Osteocyte (in vitro differentiated cells): ENCODE data around the gene C21orf58. TPM values are rescaled to one million over a fixed set of nuclear protein-coding genes. Genes with fewer than 3 reads are reported as not detected.

Source experiments
- DNase-seq: peaks from one replicate; pipeline ENCODE4 v3.0.0; 2021; ENCODE audit warnings: mixed read lengths; ENCODE audit not compliant: unreplicated experiment; ENCODE audit errors: extremely low spot score
- H3K27ac Mint-ChIP-seq: one replicate; pipeline ENCODE4 v1.8.0; 2021; ENCODE audit warnings: mild to moderate bottlenecking, mixed read lengths; ENCODE audit not compliant: unreplicated experiment
- H3K27me3 Mint-ChIP-seq: one replicate; pipeline ENCODE4 v1.8.0; 2021; ENCODE audit warnings: mixed read lengths; ENCODE audit not compliant: unreplicated experiment
- H3K36me3 Mint-ChIP-seq: one replicate; pipeline ENCODE4 v1.8.0; 2021; ENCODE audit warnings: mixed read lengths; ENCODE audit not compliant: unreplicated experiment
- H3K4me1 Mint-ChIP-seq: one replicate; pipeline ENCODE4 v1.8.0; 2021; ENCODE audit warnings: mixed read lengths; ENCODE audit not compliant: unreplicated experiment
- H3K4me3 Mint-ChIP-seq: one replicate; pipeline ENCODE4 v1.8.0; 2021; ENCODE audit warnings: mild to moderate bottlenecking, moderate library complexity, mixed read lengths; ENCODE audit not compliant: unreplicated experiment
- H3K9me3 Mint-ChIP-seq: one replicate; pipeline ENCODE4 v1.8.0; 2021; ENCODE audit warnings: mixed read lengths; ENCODE audit not compliant: unreplicated experiment
- total RNA-seq: library from RNA; stranded (reverse); gene quantifications from 2 replicates; pipeline ENCODE4 v1.2.1, GENCODE V29; 2021
- TF ChIP-seq, protein P1 (sequence below): fragments of 200-600 bp; sonication (generic); IDR thresholded peaks from 2 replicates; pipeline ENCODE4 v1.5.0; 2021; ENCODE audit warnings: antibody characterized with exemption, mild to moderate bottlenecking, moderate library complexity

The C21orf58 gene
- total RNA-seq, 1 donor from 2014 or later = 9.1 TPM

DNA sequence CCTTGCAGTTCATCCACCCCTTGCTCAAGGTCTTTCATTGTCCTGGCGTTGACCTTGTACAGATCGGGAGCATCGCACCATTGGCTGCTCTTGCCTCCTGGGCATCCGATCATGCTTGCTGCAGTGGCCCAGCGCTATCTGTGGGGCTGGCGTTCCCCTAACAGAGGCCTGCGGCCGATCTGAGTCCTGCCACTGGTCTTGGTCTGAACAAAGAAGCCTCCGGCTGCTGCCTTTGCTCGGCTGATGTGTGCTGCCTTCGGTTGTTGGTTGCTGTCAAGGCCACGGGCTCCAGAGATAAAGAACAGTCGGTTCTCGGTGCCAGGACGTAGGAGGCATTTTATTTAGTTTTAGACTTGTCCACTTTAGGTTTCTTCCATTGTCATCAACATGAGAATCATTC lies 39.3 kb upstream of the C21orf58 start:
- H3K4me1 Mint-ChIP-seq = no peaks in the 10 kb centered on the region
- H3K27ac Mint-ChIP-seq = no peak overlapping the region
- no peak for DNase-seq

GRCh38 chr21:46361935-46362334 lies 38.3 kb upstream of the C21orf58 start:
- peaks cover 48% of the 10 kb centered on the region for H3K36me3 Mint-ChIP-seq
- no peak for DNase-seq
- TF ChIP-seq, protein P1, sequence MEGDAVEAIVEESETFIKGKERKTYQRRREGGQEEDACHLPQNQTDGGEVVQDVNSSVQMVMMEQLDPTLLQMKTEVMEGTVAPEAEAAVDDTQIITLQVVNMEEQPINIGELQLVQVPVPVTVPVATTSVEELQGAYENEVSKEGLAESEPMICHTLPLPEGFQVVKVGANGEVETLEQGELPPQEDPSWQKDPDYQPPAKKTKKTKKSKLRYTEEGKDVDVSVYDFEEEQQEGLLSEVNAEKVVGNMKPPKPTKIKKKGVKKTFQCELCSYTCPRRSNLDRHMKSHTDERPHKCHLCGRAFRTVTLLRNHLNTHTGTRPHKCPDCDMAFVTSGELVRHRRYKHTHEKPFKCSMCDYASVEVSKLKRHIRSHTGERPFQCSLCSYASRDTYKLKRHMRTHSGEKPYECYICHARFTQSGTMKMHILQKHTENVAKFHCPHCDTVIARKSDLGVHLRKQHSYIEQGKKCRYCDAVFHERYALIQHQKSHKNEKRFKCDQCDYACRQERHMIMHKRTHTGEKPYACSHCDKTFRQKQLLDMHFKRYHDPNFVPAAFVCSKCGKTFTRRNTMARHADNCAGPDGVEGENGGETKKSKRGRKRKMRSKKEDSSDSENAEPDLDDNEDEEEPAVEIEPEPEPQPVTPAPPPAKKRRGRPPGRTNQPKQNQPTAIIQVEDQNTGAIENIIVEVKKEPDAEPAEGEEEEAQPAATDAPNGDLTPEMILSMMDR = no peak
- H3K4me1 Mint-ChIP-seq = no peaks in the 10 kb centered on the region
- no peaks in the 10 kb centered on the region for H3K27me3 Mint-ChIP-seq
- H3K4me3 Mint-ChIP-seq = no peak overlapping the region
- H3K27ac Mint-ChIP-seq = no peak overlapping the region
- no peaks in the 10 kb centered on the region for H3K9me3 Mint-ChIP-seq

More for the DNA sequence above, 39.3 kb upstream of the C21orf58 start:
- Mint-ChIP-seq H3K27me3 (no peaks in the 10 kb centered on the region), H3K36me3 (peaks cover 39% of the 10 kb centered on the region), H3K9me3 (no peaks in the 10 kb centered on the region), H3K4me3 (no peak overlapping the region)
- TF ChIP-seq, protein P1 = no peak

GRCh38 chr21:46361176-46361575 lies 37.5 kb upstream of the C21orf58 start:
- Mint-ChIP-seq H3K36me3 (peaks cover 43% of the 10 kb centered on the region), H3K27ac (no peak overlapping the region), H3K9me3 (no peaks in the 10 kb centered on the region), H3K27me3 (no peaks in the 10 kb centered on the region), H3K4me1 (no peaks in the 10 kb centered on the region), H3K4me3 (no peak overlapping the region)
- DNase-seq = no peak
- TF ChIP-seq, protein P1 = no peak

DNA sequence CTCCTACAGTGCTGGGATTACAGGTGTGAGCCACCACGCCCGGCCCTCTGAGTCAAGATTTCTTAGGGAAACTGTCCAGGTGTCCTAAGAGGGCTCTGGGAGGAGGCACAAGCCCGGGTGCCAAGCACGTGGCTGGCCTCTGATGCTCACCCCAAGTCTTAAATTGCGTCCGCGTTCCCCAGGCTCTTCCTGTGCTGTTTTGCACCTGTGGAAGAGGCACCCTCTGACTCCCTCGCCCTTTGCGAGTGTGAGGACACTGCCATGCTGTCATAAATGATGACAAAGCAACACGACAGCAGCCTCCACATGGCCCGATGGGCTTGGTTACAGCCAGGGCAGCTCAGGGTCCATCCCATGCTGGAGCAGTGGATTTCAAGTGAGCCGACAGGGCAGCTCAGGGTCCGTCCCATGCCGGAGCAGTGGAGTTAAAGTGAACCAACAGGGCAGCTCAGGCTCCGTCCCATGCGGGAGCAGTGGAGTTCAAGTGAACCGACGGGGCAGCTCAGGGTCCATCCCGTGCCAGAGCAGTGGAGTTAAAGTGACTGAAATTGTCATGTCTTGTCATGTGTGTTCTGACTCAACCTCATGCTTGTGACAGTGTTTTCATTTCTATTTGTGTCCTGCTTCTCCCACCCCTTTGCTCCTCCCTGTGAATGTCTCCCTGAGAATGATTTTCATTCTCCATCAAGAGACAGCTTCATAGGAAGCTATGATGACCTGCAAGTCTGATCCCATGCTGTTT lies 34.2 kb upstream of the C21orf58 start:
- peaks cover 42% of the 10 kb centered on the region for H3K36me3 Mint-ChIP-seq
- H3K4me3 Mint-ChIP-seq = no peak overlapping the region
- DNase-seq = no peak
- TF ChIP-seq, protein P1 = no peak
- H3K27me3 Mint-ChIP-seq = no peaks in the 10 kb centered on the region
- H3K4me1 Mint-ChIP-seq = no peaks in the 10 kb centered on the region
- no peaks in the 10 kb centered on the region for H3K9me3 Mint-ChIP-seq
- H3K27ac Mint-ChIP-seq = no peak overlapping the region

- no peak for DNase-seq
- no peak overlapping the region for H3K4me3 Mint-ChIP-seq
Measured at GRCh38 chr21:46357335-46357604, 33.6 kb upstream of the C21orf58 start.

More at GRCh38 chr21:46357335-46357604, 33.6 kb upstream of the C21orf58 start:
- no peaks in the 10 kb centered on the region for H3K27me3 Mint-ChIP-seq
- peaks cover 40% of the 10 kb centered on the region for H3K36me3 Mint-ChIP-seq
- TF ChIP-seq, protein P1 = no peak
- no peaks in the 10 kb centered on the region for H3K4me1 Mint-ChIP-seq
- no peak overlapping the region for H3K27ac Mint-ChIP-seq
- H3K9me3 Mint-ChIP-seq = no peaks in the 10 kb centered on the region
